Colonic mucosa (tissue), 4 donors: ENCODE measurements around the gene GRID1. TPM values are rescaled to one million over a fixed set of nuclear protein-coding genes. Genes with fewer than 3 reads are reported as not detected.

Source experiments
- DNase-seq: peaks from one replicate; pipeline ENCODE4 v3.0.0-alpha.2; 2020
- H3K27ac ChIP-seq: fragments of 200-600 bp; one replicate; pipeline ENCODE4 v1.8.0; 2021
- H3K27me3 ChIP-seq: fragments of 200-600 bp; one replicate; pipeline ENCODE4 v1.8.0; 2021
- H3K36me3 ChIP-seq: fragments of 200-600 bp; one replicate; pipeline ENCODE4 v1.8.0; 2021
- H3K4me1 ChIP-seq: fragments of 200-600 bp; one replicate; pipeline ENCODE4 v1.8.0; 2021; ENCODE audit warnings: mild to moderate bottlenecking
- H3K4me3 ChIP-seq: fragments of 200-600 bp; one replicate; pipeline ENCODE4 v1.8.0; 2021
- H3K9ac ChIP-seq, 2 donors: one replicate each; pipeline ENCODE4 v1.7.0; 2013; ENCODE audit warnings: control low read depth in 2 of 2, low read depth in 2 of 2, low read length in 2 of 2
- H3K9me3 ChIP-seq: fragments of 200-600 bp; one replicate; pipeline ENCODE4 v1.8.0; 2021
- intact Hi-C: fragments of 100-400 bp; cut with DNase I; formaldehyde crosslinking; loops from one replicate; pipeline ENCODE4 v1.14.1; 2022
- total RNA-seq, 2 donors: library from RNA; stranded (reverse); fragmentation: NEBNext Ultra II Directional in 1 of 2; extraction: Animal tissue kit (Norgen Biotek cat#: 25700) in 1 of 2; gene quantifications; one replicate each; pipeline ENCODE4 v1.2.1, GENCODE V29; 2021
- TF ChIP-seq, protein P1 (sequence below): fragments of 200-600 bp; IDR thresholded peaks from one replicate; pipeline ENCODE4 v1.8.0; 2022; ENCODE audit warnings: antibody characterized with exemption, mild to moderate bottlenecking
- donor health status: healthy.
- donor health status: DM: no; HTN: no; CAD: no.
- donor health status: DM: no; HTN: no; CAD: no.

Gene GRID1
- total RNA-seq, 2 donors from 2014 or later, result 0.30 to 0.37 TPM

GRCh38 chr10:85979598-85979997 is 387.0 kb downstream of the GRID1 start:
- intact Hi-C loops, result no loop called here
- H3K9me3 ChIP-seq, result no peaks in the 10 kb centered on the region
- TF ChIP-seq, protein P1, sequence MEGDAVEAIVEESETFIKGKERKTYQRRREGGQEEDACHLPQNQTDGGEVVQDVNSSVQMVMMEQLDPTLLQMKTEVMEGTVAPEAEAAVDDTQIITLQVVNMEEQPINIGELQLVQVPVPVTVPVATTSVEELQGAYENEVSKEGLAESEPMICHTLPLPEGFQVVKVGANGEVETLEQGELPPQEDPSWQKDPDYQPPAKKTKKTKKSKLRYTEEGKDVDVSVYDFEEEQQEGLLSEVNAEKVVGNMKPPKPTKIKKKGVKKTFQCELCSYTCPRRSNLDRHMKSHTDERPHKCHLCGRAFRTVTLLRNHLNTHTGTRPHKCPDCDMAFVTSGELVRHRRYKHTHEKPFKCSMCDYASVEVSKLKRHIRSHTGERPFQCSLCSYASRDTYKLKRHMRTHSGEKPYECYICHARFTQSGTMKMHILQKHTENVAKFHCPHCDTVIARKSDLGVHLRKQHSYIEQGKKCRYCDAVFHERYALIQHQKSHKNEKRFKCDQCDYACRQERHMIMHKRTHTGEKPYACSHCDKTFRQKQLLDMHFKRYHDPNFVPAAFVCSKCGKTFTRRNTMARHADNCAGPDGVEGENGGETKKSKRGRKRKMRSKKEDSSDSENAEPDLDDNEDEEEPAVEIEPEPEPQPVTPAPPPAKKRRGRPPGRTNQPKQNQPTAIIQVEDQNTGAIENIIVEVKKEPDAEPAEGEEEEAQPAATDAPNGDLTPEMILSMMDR, result no peak
- H3K4me1 ChIP-seq, result no peaks in the 10 kb centered on the region
- H3K27ac ChIP-seq, result no peak overlapping the region
- no peaks in the 10 kb centered on the region for H3K36me3 ChIP-seq
- H3K27me3 ChIP-seq, result no peaks in the 10 kb centered on the region
- DNase-seq, result no peak
- no peak overlapping the region for H3K9ac ChIP-seq
- no peak overlapping the region for H3K4me3 ChIP-seq

DNA sequence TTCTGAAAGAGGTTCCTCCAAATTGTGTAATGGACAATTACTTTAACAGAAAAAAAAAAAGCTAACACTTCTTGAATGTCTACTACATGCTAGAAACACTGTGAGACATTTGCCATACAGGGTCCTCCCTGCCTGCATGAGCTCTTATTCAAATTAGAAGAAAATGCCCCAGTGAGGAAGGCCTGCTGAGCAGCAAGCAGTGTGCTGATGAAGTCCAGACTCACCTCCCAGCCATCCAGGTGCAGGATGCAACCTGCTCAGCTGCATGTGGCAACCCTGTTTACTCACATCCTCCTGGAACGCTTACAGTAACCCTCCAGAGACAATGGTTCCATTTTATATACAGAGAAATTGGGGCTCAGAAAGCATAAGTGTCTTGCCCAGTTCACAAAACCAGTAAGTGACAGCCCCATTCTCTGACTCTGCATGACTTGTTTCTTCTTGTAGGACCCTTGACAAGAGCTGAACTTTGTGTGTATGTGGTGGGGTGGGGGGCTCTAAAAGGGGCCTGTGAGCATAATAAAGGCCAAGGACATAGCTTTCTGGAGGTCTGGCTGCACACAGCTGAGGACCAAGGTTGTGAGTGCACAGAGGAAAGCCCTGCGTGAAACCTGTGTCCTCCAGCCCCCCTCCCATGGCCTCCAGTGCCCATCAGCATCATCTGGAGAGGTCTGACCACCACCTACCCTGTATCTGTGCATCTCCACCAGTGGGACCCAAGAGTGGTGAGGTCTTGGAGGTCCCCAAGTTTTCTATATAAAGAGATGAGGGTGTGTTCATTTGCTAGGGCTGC is 387.8 kb downstream of the GRID1 start:
- H3K27ac ChIP-seq, result no peak overlapping the region
- no peak overlapping the region for H3K4me3 ChIP-seq
- no peak for DNase-seq
- no peaks in the 10 kb centered on the region for H3K4me1 ChIP-seq
- H3K27me3 ChIP-seq, result no peaks in the 10 kb centered on the region
- no peaks in the 10 kb centered on the region for H3K9me3 ChIP-seq
- intact Hi-C loops, result no loop called here
- TF ChIP-seq, protein P1, result no peak
- H3K9ac ChIP-seq, result no peak overlapping the region
- no peaks in the 10 kb centered on the region for H3K36me3 ChIP-seq

DNA sequence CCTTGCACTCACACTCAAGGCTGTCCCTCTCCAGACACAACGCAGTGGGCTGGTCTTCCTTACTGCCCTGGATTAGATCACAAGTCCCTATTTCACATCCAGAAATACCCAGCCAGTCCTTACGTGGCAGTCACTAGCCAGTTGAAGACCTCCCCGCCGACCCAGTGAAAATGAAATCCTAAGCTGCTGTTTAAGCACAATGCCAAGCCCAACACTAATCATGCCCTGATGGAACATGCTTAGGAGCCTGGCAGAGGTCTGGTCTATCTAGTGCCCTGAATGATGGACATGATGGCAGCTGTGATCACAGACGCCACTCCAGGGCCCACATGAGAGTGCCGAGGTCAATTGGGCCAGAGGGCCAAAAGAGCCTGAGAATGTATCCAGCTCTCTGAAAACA is 389.0 kb downstream of the GRID1 start:
- TF ChIP-seq, protein P1, result no peak
- intact Hi-C loops, result no loop called here
- Histone ChIP-seq H3K36me3 (no peaks in the 10 kb centered on the region), H3K27ac (no peak overlapping the region), H3K4me3 (no peak overlapping the region), H3K27me3 (no peaks in the 10 kb centered on the region), H3K9ac (no peak overlapping the region), H3K9me3 (no peaks in the 10 kb centered on the region), H3K4me1 (no peaks in the 10 kb centered on the region)
- no peak for DNase-seq

GRCh38 chr10:85976267-85976793 is 390.3 kb downstream of the GRID1 start:
- DNase-seq, result no peak
- Histone ChIP-seq H3K9ac (no peak overlapping the region), H3K27ac (no peak overlapping the region), H3K36me3 (no peaks in the 10 kb centered on the region), H3K4me1 (no peaks in the 10 kb centered on the region), H3K27me3 (no peaks in the 10 kb centered on the region), H3K9me3 (no peaks in the 10 kb centered on the region), H3K4me3 (no peak overlapping the region)
- TF ChIP-seq, protein P1, result no peak
- intact Hi-C loops, result no loop called here

- intact Hi-C loops, result no loop called here
- Histone ChIP-seq H3K4me3 (no peak overlapping the region), H3K9ac (no peak overlapping the region), H3K4me1 (no peaks in the 10 kb centered on the region), H3K27ac (no peak overlapping the region), H3K27me3 (no peaks in the 10 kb centered on the region), H3K36me3 (no peaks in the 10 kb centered on the region), H3K9me3 (no peaks in the 10 kb centered on the region)
- TF ChIP-seq, protein P1, result no peak
- DNase-seq, result no peak
Measured at GRCh38 chr10:85971494-85971893, 395.1 kb downstream of the GRID1 start.
